Activated CD4-positive, alpha-beta T cell treated with anti-CD3 and anti-CD28 coated beads for 1 hour (primary cell): ENCODE measurements around the gene CUX1.
"Not testable (repeated sequence)": the region's sequence is repeated elsewhere in the genome, so short reads cannot be mapped to it uniquely, and the experiment has no call there.

ENCODE experiments used
- DNase-seq: peaks from one replicate; pipeline ENCODE4 v3.0.0-alpha.2; 2020

The CUX1 gene

GRCh38 chr7:102330666-102331460 is 513.4 kb downstream of the CUX1 start:
- not testable (repeated sequence) for DNase-seq
